Tibial nerve (tissue), 4 donors: Measurements from ENCODE around the gene TBC1D8.

Experiments
- CTCF ChIP-seq, 5 experiments: fragments of 200-600 bp in 3 of 5; fragments of 450-650 bp in 2 of 5; sonication (generic) in 3 of 5; IDR thresholded peaks; one replicate each; pipeline ENCODE4 v1.5.1; 2016 to 2019; ENCODE audit warnings: antibody characterized with exemption in 5 of 5, mild to moderate bottlenecking in 3 of 5, moderate library complexity in 2 of 5
- EP300 ChIP-seq, 2 donors: sonication (generic); formaldehyde crosslinking; IDR thresholded peaks; one replicate each; pipeline ENCODE4 v1.6.1; 2017; ENCODE audit warnings: antibody characterized with exemption in 2 of 2, mild to moderate bottlenecking in 1 of 2

GRCh38 chr2:101064125-101064502, 87.1 kb downstream of the TBC1D8 start:
- no peak for TF ChIP-seq EP300 (IDR thresholded peaks at IDR 0.05)
- no peak for TF ChIP-seq CTCF (IDR thresholded peaks at IDR 0.05)
